Measurements from ENCODE around the gene NPAS3.

NPAS3 gene

DNA sequence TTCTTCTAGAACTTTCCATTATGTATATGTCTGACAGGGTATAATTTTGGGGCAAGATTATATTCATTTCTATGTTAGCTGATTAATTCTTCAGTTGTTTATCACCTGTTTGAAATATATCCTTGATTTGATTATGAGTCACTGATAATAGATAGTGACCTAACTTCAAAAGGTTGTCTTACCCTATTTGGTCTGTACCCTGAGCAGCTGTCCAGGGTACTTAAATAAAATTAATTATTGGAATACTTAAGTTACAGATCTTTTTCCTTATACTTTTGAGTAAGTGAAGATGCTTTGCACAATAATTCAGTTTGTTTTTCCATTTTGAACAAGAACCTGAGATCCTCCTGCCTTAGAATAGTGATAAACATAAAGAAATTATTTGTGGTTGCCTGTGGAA is 13.2 kb upstream of the NPAS3 start:
- TF ChIP-seq, protein P1, sequence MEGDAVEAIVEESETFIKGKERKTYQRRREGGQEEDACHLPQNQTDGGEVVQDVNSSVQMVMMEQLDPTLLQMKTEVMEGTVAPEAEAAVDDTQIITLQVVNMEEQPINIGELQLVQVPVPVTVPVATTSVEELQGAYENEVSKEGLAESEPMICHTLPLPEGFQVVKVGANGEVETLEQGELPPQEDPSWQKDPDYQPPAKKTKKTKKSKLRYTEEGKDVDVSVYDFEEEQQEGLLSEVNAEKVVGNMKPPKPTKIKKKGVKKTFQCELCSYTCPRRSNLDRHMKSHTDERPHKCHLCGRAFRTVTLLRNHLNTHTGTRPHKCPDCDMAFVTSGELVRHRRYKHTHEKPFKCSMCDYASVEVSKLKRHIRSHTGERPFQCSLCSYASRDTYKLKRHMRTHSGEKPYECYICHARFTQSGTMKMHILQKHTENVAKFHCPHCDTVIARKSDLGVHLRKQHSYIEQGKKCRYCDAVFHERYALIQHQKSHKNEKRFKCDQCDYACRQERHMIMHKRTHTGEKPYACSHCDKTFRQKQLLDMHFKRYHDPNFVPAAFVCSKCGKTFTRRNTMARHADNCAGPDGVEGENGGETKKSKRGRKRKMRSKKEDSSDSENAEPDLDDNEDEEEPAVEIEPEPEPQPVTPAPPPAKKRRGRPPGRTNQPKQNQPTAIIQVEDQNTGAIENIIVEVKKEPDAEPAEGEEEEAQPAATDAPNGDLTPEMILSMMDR (IDR thresholded peaks at IDR 0.05; ENCODE audit: unreplicated experiment in 3 of 3) = no peak
- no peaks in the 10 kb centered on the region for H3K36me3 Mint-ChIP-seq (ENCODE audit: low read depth)
- peaks cover 11% of the 10 kb centered on the region for H3K27me3 Mint-ChIP-seq (ENCODE audit: low read depth)
- peaks cover 6% of the 10 kb centered on the region for H3K9me3 Mint-ChIP-seq
- no peak overlapping the region for H3K27ac Mint-ChIP-seq
- no peak overlapping the region for H3K4me3 Mint-ChIP-seq
- H3K4me1 Mint-ChIP-seq = no peaks in the 10 kb centered on the region

DNA sequence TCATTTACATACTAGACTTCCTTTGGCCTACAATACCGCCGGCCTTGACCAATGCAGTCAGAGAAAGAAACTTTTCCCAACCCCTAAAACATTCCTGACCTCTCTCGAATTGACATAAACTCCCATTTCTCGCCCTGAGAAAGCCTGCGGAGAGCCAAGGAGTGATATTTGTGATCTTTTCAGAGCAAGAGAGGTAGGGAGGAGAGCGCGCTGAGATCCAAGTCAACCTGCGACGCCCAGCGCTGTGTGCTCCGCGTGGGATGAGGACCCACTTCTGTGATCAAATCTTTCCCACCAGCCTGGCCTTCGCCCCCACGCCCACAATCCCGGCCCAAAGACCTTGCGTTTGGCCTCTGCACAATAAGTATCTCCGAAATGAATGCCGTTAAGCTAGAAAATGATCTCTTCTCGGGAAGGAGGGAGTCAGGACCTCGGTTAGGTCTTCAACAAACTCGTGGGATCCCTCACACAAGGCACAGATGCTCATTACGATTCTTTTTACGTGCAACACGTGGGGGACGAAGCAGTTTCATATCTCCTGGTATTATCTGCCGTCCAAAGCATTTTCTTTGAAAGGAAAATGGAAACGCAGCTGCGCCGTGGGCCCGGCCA is 6.3 kb upstream of the NPAS3 start:
- TF ChIP-seq, protein P1 (IDR thresholded peaks at IDR 0.05; ENCODE audit: unreplicated experiment in 3 of 3) = no peak
- Mint-ChIP-seq H3K4me1 (peaks cover 24% of the 10 kb centered on the region), H3K27me3 (ENCODE audit: low read depth) (peaks cover 76% of the 10 kb centered on the region), H3K36me3 (ENCODE audit: low read depth) (no peaks in the 10 kb centered on the region), H3K4me3 (peak overlapping the region; percentile 69 to 97 (median 89)), H3K9me3 (peaks cover 3% of the 10 kb centered on the region), H3K27ac (peak overlapping the region in 1 of 3 experiments; percentile 43)

DNA sequence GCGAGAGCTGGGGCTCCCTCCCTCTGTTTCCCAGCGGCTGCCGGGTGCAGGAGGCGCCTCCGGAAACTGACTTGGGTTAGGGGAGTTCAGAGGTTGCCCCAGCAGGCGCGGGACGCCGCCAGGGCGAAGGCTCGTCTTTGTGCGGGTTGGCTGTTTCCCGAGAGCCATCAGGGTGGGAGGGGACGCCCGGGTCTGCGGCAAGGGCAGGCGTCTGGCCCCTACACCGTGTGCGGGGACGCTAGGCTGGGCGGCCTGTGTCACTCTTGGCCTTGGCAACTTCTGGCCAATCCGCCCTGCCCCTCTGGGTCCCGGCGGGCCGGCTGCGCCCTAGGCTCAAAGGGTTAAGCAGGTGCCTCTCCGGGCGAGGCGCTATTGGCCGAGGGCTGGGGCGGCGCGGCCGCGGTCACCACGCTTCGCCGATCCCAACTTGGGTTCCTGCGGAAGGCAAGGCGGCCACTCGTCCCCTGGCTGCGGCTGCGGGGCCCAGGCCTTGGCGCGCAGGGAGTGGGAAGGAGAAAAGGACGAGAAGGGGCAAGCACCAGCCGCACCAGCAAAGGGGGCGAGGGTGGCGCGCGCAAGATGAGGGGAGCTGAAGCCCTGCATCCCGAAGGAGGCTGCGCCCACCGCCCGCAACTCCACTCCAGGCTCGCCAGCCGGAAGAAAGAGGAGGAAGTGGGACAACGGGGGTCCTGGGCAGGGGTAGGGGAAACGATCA is 5.6 kb upstream of the NPAS3 start:
- H3K4me3 Mint-ChIP-seq = peak overlapping the region; percentile 89 to 97 (median 92)
- peaks cover 3% of the 10 kb centered on the region for H3K9me3 Mint-ChIP-seq
- H3K27ac Mint-ChIP-seq = peak overlapping the region in 2 of 3 experiments; percentile 68 to 81
- H3K27me3 Mint-ChIP-seq (ENCODE audit: low read depth) = peaks cover 83% of the 10 kb centered on the region
- H3K36me3 Mint-ChIP-seq (ENCODE audit: low read depth) = no peaks in the 10 kb centered on the region
- TF ChIP-seq, protein P1 (IDR thresholded peaks at IDR 0.05; ENCODE audit: unreplicated experiment in 3 of 3) = no peak
- H3K4me1 Mint-ChIP-seq = peaks cover 24% of the 10 kb centered on the region

DNA sequence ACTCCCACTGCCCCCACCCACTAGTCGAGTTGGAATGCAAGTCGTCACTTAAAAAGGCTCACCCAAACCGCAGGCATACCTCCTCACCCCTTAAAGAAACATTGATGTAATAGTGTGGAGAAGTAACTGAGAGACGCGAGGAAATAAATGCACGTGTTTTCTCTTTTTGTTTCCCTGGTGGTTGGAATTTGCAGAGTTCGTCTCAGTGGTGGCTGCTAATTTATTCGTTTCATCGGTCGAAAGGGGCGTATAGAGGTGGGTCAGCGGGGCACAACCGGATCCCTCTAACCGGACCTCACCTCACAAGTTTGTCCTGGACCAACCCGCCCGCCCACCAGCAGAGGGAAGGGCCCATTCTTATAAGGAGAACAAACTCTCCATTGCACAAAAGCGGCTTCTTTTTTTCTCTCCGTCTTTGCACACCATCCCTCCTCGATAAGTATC is 5.0 kb upstream of the NPAS3 start:
- Mint-ChIP-seq H3K9me3 (peaks cover 3% of the 10 kb centered on the region), H3K27me3 (ENCODE audit: low read depth) (peaks cover 87% of the 10 kb centered on the region)

DNA sequence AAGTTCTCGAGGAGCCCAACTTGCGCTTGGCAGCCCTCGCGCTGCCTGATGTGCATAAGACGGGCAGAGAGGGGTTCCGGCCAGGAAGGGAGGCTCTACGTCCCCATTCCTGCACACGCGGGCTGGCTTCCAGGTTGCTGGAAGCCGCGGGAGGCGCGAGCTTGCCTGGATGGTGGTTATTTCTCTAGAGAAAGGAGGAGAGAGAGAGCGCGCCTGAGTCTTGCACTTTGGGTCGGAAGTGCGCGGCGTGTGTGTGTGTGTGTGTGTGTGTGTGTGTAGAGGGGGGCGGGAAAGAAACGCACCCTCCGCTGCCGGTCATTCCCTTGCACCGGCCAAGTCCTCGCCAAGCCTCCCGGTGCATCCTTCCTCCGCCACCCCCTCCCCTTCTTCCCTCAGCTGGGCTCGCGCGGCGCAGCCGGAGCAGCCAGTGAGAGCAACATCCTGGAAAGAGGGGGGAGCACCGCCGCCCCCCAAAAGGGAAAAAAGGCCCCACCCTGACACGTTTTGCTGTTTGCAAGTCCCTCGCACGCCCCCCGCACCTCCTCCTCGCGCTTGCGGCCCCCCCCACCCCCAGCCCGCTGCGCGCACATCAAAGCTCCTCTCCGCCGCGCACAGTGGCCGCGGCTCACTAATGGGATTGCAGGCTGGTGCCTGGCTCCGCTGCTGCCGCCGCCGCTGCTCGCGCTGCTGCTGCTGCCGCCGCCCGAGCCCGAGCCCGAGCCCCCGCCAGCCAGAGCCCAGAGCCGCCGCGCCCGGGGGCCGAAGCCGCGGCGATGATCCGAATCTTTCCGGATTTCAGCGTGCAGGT is 4.4 kb upstream of the NPAS3 start:
- H3K4me1 Mint-ChIP-seq = peaks cover 24% of the 10 kb centered on the region

More for the DNA sequence above, 5.0 kb upstream of the NPAS3 start:
- TF ChIP-seq, protein P1 (IDR thresholded peaks at IDR 0.05; ENCODE audit: unreplicated experiment in 3 of 3) = peak; percentile 26 to 43 (median 35)
- Mint-ChIP-seq H3K27ac (peak overlapping the region; percentile 27 to 81 (median 68)), H3K4me3 (peak overlapping the region; percentile 89 to 97 (median 92)), H3K36me3 (ENCODE audit: low read depth) (no peaks in the 10 kb centered on the region), H3K4me1 (peaks cover 24% of the 10 kb centered on the region)

More for the DNA sequence above, 4.4 kb upstream of the NPAS3 start:
- H3K9me3 Mint-ChIP-seq = no peaks in the 10 kb centered on the region
- TF ChIP-seq, protein P1 (IDR thresholded peaks at IDR 0.05; ENCODE audit: unreplicated experiment in 3 of 3) = no peak
- H3K4me3 Mint-ChIP-seq = peak overlapping the region; percentile 89 to 97 (median 92)
- H3K27ac Mint-ChIP-seq = peak overlapping the region; percentile 27 to 81 (median 68)
- peaks cover 82% of the 10 kb centered on the region for H3K27me3 Mint-ChIP-seq (ENCODE audit: low read depth)
- no peaks in the 10 kb centered on the region for H3K36me3 Mint-ChIP-seq (ENCODE audit: low read depth)

All from nephron (organoid).